Muscle of arm (tissue), 12 donors: ENCODE measurements around the gene RIMBP2. TPM values are rescaled to one million over a fixed set of nuclear protein-coding genes. Genes with fewer than 3 reads are reported as not detected.

ENCODE experiments used
- DNase-seq: peaks from one replicate; pipeline ENCODE4 v3.0.0-alpha.2; 2013
- polyA plus RNA-seq, 12 donors: library from polyadenylated mRNA; unstranded; fragments of 120-200 nt; gene quantifications; one replicate each; pipeline ENCODE4 v1.2.1, GENCODE V29; 2013; ENCODE audit not compliant: insufficient read length in 12 of 12

The RIMBP2 gene
- polyA plus RNA-seq, 12 donors = 0.55 to 6.5 (median 1.6) TPM; not detected in 1

- no peak for DNase-seq
These were observed 32.3 kb downstream of the RIMBP2 start for GRCh38 chr12:130683811-130684210.

GRCh38 chr12:130683080-130683479 lies 33.0 kb downstream of the RIMBP2 start:
- no peak for DNase-seq

GRCh38 chr12:130680451-130680990 lies 35.6 kb downstream of the RIMBP2 start:
- no peak for DNase-seq

GRCh38 chr12:130677957-130678558 lies 38.0 kb downstream of the RIMBP2 start:
- no peak for DNase-seq

- DNase-seq = no peak
These were observed 40.3 kb downstream of the RIMBP2 start for GRCh38 chr12:130675791-130676190.

GRCh38 chr12:130675121-130675520 lies 41.0 kb downstream of the RIMBP2 start:
- no peak for DNase-seq

GRCh38 chr12:130674676-130675075 lies 41.4 kb downstream of the RIMBP2 start:
- no peak for DNase-seq

- DNase-seq = no peak
These were observed 42.9 kb downstream of the RIMBP2 start for GRCh38 chr12:130673036-130673705.

GRCh38 chr12:130672089-130672820 lies 43.8 kb downstream of the RIMBP2 start:
- DNase-seq = no peak

GRCh38 chr12:130671556-130671955 lies 44.5 kb downstream of the RIMBP2 start:
- no peak for DNase-seq

GRCh38 chr12:130669797-130670196 lies 46.3 kb downstream of the RIMBP2 start:
- no peak for DNase-seq

GRCh38 chr12:130669205-130669557 lies 46.9 kb downstream of the RIMBP2 start:
- no peak for DNase-seq

- no peak for DNase-seq
These were observed 47.6 kb downstream of the RIMBP2 start for GRCh38 chr12:130668286-130669204.

- DNase-seq = no peak
These were observed 48.6 kb downstream of the RIMBP2 start for GRCh38 chr12:130667421-130667960.

GRCh38 chr12:130666645-130667044 lies 49.5 kb downstream of the RIMBP2 start:
- no peak for DNase-seq

- no peak for DNase-seq
These were observed 50.3 kb downstream of the RIMBP2 start for GRCh38 chr12:130665753-130666152.

GRCh38 chr12:130664772-130665171 lies 51.3 kb downstream of the RIMBP2 start:
- DNase-seq = no peak

- no peak for DNase-seq
These were observed 51.8 kb downstream of the RIMBP2 start for GRCh38 chr12:130664252-130664651.

GRCh38 chr12:130663514-130663913 lies 52.6 kb downstream of the RIMBP2 start:
- no peak for DNase-seq

GRCh38 chr12:130661486-130662255 lies 54.4 kb downstream of the RIMBP2 start:
- DNase-seq = no peak

- DNase-seq = no peak
These were observed 55.0 kb downstream of the RIMBP2 start for GRCh38 chr12:130661059-130661458.
